Dedifferentiated amniotic fluid mesenchymal stem cell (primary cell): ENCODE results near the gene IFT88.

Experiments
- DNase-seq: peaks from one replicate; pipeline ENCODE4 v3.0.0-alpha.2; 2016; ENCODE audit errors: extremely low spot score

IFT88 gene

GRCh38 chr13:20566898-20567874 lies at the start of gene IFT88:
TSS of gene IFT88 (plus strand) at chr13:20567157. CDS start at chr13:20574386, 7,229 bp downstream.
- DNase-seq, result peak; percentile 78

DNA sequence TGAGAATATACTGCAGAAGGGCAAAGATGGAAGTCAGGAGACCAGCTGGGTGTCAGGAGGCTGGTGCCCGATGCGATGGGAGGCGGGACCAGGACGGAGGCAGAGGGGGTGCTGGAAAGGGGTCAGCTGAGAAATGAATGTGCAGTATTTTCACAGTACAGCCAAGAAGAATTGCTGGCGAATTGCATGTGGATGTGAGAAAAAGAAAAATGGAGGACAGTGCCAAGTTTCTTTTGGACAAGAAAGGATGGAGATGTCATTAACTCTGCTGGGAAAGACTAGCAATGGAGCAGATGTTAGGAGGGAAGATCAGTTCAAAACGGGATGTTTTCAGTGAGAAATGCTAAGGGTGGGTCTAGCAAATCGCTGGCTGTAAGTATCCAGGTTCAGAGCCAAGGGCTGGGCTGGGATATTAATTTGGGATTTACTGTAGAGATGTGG lies 48.3 kb upstream of the IFT88 start:
- DNase-seq, result no peak

DNA sequence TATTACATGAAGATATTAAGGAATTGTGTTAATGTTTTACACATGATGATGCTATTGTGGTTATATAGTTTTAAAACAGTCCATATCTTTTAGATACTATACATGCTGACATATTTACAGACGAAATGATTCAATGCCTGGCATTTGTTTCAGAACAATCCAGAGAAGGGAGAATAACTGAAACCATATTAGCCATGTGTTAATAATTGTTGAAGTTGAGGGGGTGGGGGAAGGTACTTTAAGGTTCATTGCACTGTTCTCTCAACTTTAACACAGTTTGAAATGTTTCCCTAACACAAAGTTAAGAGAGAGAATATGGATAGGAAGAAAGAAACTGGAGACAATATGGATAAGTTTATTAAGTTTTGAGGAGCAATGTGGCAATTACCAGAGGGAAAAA lies 47.1 kb upstream of the IFT88 start:
- no peak for DNase-seq

GRCh38 chr13:20521364-20522115 lies 45.4 kb upstream of the IFT88 start:
- no peak for DNase-seq

DNA sequence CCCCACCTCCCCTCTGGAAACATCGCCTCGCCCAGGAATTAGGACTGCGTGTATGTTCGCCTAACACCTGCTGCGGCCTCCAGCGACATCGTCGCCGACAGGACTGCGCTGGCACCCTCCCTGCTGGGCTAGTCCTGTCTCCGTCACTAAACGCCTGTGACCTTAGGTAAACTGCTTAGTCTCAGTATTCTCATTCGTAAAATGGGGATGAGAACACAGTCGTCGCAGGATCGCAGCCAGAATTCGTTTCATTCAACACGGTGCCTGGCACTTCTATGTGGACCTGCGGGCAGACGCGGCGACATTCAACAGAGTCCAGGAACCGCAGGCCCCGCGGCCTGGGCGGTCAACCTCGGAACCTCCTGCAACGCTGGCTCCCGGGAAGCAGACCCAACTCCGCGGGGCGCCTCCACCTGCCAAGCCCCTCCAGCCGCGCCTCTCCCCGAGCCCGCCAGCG lies 41.8 kb upstream of the IFT88 start:
- no peak for DNase-seq

- DNase-seq, result peak; percentile 22
These were observed 41.1 kb upstream of the IFT88 start, which contains the start of gene CRYL1 for GRCh38 chr13:20525601-20526544. TSS of gene CRYL1 (minus strand) at chr13:20525857. CDS start at chr13:20525794, 63 bp downstream.

- no peak for DNase-seq
These were observed 40.3 kb upstream of the IFT88 start for GRCh38 chr13:20526664-20527063.

- no peak for DNase-seq
These were observed 38.5 kb upstream of the IFT88 start for GRCh38 chr13:20528452-20528851.

DNA sequence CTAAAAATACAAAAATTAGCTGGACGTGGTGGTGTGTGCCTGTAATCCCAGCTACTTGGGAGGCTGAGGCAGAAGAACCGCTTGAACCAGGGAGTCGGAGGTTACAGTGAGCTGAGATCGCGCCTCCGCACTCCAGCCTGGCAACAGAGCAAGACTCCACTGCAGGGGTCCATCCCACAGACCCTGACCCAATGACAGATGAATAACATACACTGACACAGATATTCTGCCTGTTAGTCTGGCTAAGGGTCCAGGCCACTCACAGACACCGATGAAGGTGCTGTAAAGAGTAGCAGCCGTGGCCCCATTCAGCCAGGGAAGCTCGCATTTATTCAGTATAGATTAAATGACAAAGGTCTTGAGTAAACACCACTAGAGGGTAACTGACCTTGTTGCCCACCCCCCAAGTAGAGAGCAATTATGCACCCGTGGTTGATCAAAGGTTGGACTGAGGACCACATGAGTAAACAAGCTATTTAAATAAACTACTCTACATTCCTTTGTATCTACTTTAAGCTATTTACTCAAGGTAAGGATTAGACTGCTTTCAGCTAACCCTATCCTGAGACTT lies 32.8 kb upstream of the IFT88 start:
- no peak for DNase-seq

DNA sequence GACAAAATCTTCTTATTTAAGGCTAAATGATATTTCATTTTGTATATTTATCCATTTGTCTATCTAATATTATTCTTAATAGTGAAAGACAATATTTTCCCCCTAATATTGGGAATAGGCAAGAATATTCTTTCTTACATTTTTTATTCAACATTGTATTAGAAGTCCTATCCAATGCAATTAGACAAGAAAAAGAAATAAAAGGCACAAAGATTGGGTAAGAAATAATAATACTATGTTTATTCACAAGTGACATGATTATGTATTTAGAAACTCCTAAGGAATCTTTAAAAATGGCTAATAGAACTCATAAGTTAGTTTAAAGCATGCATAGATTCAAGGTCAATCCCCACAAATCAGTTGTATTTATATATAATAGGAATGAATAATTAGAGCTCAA lies 30.0 kb upstream of the IFT88 start:
- no peak for DNase-seq

GRCh38 chr13:20544201-20544923 lies 22.6 kb upstream of the IFT88 start:
- DNase-seq, result no peak

- DNase-seq, result no peak
These were observed 20.4 kb upstream of the IFT88 start for GRCh38 chr13:20546556-20546955.

- no peak for DNase-seq
These were observed 19.5 kb upstream of the IFT88 start for GRCh38 chr13:20547479-20547908.

- no peak for DNase-seq
These were observed 16.2 kb upstream of the IFT88 start for GRCh38 chr13:20550799-20551198.

GRCh38 chr13:20553311-20553710 lies 13.6 kb upstream of the IFT88 start:
- DNase-seq, result peak; percentile 29

GRCh38 chr13:20558982-20559381 lies 8.0 kb upstream of the IFT88 start:
- DNase-seq, result no peak

DNA sequence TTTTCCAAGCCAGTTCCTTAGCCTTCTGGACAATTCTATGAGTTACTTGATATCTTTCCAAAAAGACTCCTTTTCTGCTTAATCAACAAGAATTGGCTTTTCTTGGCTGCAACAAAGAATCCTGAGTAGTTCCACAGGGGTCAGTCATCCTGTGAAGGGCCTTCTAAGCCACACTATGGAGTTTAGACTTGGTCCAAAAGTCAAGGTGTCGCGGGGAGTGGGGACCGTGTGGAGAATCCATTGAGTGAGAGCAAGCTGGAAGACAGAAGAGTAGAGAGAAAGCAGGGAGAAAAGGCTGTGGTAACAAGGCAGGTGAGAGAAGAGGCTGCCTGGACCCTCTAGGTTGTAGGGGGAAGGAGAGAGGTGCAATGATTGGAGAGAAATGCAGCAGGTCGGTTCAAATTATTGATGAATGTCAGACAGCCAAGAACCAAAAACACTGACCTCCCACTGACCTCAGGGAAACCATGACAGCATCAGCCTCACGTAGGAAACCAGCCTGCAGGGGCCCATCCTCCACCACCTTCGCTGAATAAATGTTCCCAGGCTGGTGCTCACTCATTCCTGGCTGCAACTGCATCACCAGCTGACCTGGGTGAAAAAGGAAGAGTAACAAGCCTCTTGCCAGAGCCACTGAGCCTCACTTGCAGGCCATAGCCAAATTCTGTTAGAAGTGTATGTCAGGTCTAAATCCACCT lies 7.1 kb upstream of the IFT88 start:
- no peak for DNase-seq

- DNase-seq, result no peak
These were observed 5.2 kb upstream of the IFT88 start for GRCh38 chr13:20561741-20562140.

DNA sequence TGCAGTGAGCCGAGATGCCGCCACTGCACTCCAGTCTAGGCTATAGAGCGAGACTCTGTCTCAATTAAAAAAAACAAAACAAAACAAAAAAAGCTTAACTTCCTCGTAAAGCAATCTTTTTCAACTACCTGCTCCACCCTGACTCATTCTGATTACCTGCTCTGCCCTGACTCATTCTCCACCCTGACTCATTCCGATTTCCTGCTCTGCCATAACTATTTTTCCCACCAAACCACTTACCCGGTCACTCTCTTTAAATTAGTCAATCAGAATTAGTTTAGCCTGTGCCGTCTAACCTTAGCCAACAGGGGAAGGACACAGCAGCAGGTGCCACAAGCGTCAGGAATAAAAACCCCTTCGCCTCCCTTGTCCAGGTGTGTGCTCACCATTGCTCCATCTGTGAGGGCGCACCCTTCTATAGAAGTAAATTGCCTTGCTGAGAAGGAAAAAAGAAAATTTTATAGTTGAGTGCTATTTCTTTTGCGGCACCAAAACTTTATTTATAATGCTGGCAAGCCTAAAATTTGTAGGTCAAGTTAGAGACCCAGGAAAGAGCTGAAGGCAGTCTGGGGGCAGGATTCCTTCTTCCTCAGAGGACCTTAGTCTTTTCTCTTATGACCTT lies 1.7 kb upstream of the IFT88 start:
- no peak for DNase-seq
